Colonic mucosa (tissue), 4 donors: ENCODE measurements around the gene NOS1AP. TPM values are rescaled to one million over a fixed set of nuclear protein-coding genes. Genes with fewer than 3 reads are reported as not detected.
"Not testable (repeated sequence)": the region's sequence is repeated elsewhere in the genome, so short reads cannot be mapped to it uniquely, and the experiment has no call there.

ENCODE experiments used
- DNase-seq: peaks from one replicate; pipeline ENCODE4 v3.0.0-alpha.2; 2020
- H3K27ac ChIP-seq: fragments of 200-600 bp; one replicate; pipeline ENCODE4 v1.8.0; 2021
- H3K27me3 ChIP-seq: fragments of 200-600 bp; one replicate; pipeline ENCODE4 v1.8.0; 2021
- H3K36me3 ChIP-seq: fragments of 200-600 bp; one replicate; pipeline ENCODE4 v1.8.0; 2021
- H3K4me1 ChIP-seq: fragments of 200-600 bp; one replicate; pipeline ENCODE4 v1.8.0; 2021; ENCODE audit warnings: mild to moderate bottlenecking
- H3K4me3 ChIP-seq: fragments of 200-600 bp; one replicate; pipeline ENCODE4 v1.8.0; 2021
- H3K9ac ChIP-seq, 2 donors: one replicate each; pipeline ENCODE4 v1.7.0; 2013; ENCODE audit warnings: control low read depth in 2 of 2, low read depth in 2 of 2, low read length in 2 of 2
- H3K9me3 ChIP-seq: fragments of 200-600 bp; one replicate; pipeline ENCODE4 v1.8.0; 2021
- intact Hi-C: fragments of 100-400 bp; cut with DNase I; formaldehyde crosslinking; loops from one replicate; pipeline ENCODE4 v1.14.1; 2022
- total RNA-seq, 2 donors: library from RNA; stranded (reverse); fragmentation: NEBNext Ultra II Directional in 1 of 2; extraction: Animal tissue kit (Norgen Biotek cat#: 25700) in 1 of 2; gene quantifications; one replicate each; pipeline ENCODE4 v1.2.1, GENCODE V29; 2021
- TF ChIP-seq, protein P1 (sequence below): fragments of 200-600 bp; IDR thresholded peaks from one replicate; pipeline ENCODE4 v1.8.0; 2022; ENCODE audit warnings: antibody characterized with exemption, mild to moderate bottlenecking
- donor health status: healthy.
- donor health status: DM: no; HTN: no; CAD: no.
- donor health status: DM: no; HTN: no; CAD: no.

NOS1AP gene
- total RNA-seq, 2 donors from 2014 or later, result 9.0 to 14.4 TPM

- no peaks in the 10 kb centered on the region for H3K36me3 ChIP-seq
- TF ChIP-seq, protein P1, sequence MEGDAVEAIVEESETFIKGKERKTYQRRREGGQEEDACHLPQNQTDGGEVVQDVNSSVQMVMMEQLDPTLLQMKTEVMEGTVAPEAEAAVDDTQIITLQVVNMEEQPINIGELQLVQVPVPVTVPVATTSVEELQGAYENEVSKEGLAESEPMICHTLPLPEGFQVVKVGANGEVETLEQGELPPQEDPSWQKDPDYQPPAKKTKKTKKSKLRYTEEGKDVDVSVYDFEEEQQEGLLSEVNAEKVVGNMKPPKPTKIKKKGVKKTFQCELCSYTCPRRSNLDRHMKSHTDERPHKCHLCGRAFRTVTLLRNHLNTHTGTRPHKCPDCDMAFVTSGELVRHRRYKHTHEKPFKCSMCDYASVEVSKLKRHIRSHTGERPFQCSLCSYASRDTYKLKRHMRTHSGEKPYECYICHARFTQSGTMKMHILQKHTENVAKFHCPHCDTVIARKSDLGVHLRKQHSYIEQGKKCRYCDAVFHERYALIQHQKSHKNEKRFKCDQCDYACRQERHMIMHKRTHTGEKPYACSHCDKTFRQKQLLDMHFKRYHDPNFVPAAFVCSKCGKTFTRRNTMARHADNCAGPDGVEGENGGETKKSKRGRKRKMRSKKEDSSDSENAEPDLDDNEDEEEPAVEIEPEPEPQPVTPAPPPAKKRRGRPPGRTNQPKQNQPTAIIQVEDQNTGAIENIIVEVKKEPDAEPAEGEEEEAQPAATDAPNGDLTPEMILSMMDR, result no peak
- no peak for DNase-seq
- H3K9me3 ChIP-seq, result no peaks in the 10 kb centered on the region
- H3K27me3 ChIP-seq, result no peaks in the 10 kb centered on the region
- no peak overlapping the region for H3K27ac ChIP-seq
- H3K9ac ChIP-seq, result no peak overlapping the region
- H3K4me3 ChIP-seq, result no peak overlapping the region
- intact Hi-C loops, result no loop called here
- H3K4me1 ChIP-seq, result peaks cover 3% of the 10 kb centered on the region
Observed at GRCh38 chr1:162200096-162200847, 130.8 kb downstream of the NOS1AP start.

- H3K9me3 ChIP-seq, intact Hi-C loops, DNase-seq, H3K36me3 ChIP-seq, H3K27ac ChIP-seq, H3K9ac ChIP-seq, H3K4me1 ChIP-seq, H3K4me3 ChIP-seq, H3K27me3 ChIP-seq: not testable (repeated sequence)
Observed at GRCh38 chr1:162201062-162201461, 131.6 kb downstream of the NOS1AP start.

DNA sequence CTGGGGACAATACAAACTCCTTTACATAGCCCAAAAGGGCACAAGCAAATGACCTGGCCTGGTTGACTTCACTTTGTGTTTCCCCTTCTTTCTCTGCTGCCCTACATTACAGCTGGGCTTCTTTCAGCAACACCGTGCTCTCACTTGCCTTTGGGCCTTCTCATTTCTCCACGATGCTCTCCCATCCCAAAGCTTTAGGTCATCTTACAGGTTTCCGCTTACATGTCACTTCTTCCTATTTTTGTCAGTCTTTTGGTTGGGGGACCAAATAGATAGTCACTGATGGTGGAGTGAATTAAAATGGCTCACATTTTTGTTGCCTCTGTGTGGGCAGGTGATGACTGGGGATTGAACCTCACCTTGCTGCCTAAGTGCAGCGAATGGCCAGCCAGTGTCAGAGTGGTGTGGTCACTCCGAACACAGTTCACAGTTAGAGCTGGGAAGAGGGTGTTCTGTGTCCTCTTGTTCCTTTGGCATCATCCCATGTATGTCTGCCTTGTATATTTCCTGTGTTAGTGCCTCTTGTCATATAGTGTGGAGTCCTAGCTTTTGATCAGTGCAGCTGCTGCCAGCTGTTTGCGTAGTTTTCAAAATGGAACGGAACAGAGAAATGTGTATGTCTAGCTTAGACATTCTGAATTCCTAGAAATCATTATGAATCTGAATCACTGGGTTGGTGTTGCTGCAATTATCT, 134.8 kb downstream of the NOS1AP start:
- no peak overlapping the region for H3K4me3 ChIP-seq
- DNase-seq, result no peak
- H3K36me3 ChIP-seq, result no peaks in the 10 kb centered on the region
- H3K9ac ChIP-seq, result no peak overlapping the region
- intact Hi-C loops, result no loop called here
- no peak overlapping the region for H3K27ac ChIP-seq
- H3K9me3 ChIP-seq, result no peaks in the 10 kb centered on the region
- TF ChIP-seq, protein P1, result no peak
- no peaks in the 10 kb centered on the region for H3K4me1 ChIP-seq
- no peaks in the 10 kb centered on the region for H3K27me3 ChIP-seq

- Histone ChIP-seq H3K4me3 (no peak overlapping the region), H3K9me3 (no peaks in the 10 kb centered on the region), H3K9ac (no peak overlapping the region), H3K27me3 (no peaks in the 10 kb centered on the region), H3K27ac (no peak overlapping the region), H3K4me1 (no peaks in the 10 kb centered on the region), H3K36me3 (no peaks in the 10 kb centered on the region)
- TF ChIP-seq, protein P1, result no peak
- DNase-seq, result no peak
- intact Hi-C loops, result no loop called here
Observed at GRCh38 chr1:162204823-162205155, 135.3 kb downstream of the NOS1AP start.

- intact Hi-C loops, result no loop called here
- no peaks in the 10 kb centered on the region for H3K4me1 ChIP-seq
- no peak overlapping the region for H3K4me3 ChIP-seq
- no peaks in the 10 kb centered on the region for H3K9me3 ChIP-seq
- DNase-seq, result no peak
- H3K9ac ChIP-seq, result no peak overlapping the region
- no peaks in the 10 kb centered on the region for H3K27me3 ChIP-seq
- H3K27ac ChIP-seq, result no peak overlapping the region
- H3K36me3 ChIP-seq, result no peaks in the 10 kb centered on the region
- TF ChIP-seq, protein P1, result no peak
Observed at GRCh38 chr1:162206300-162206699, 136.8 kb downstream of the NOS1AP start.
